Stomach (tissue), 4 donors: ENCODE data around the gene DNAJB9.

Experiments used
- POLR2A ChIP-seq, 4 donors: fragments of 450-650 bp; IDR thresholded peaks; one replicate each; pipeline ENCODE4 v1.6.1; 2016; ENCODE audit warnings: antibody characterized with exemption in 4 of 4, control low read depth in 2 of 4, mild to moderate bottlenecking in 1 of 4, moderate library complexity in 1 of 4
- TF ChIP-seq, protein P1 (sequence below), 7 experiments: fragments of 450-650 bp in 4 of 7; fragments of 200-600 bp in 3 of 7; sonication (generic) in 3 of 7; IDR thresholded peaks; one replicate each; pipeline ENCODE4 v1.5.1; 2016 to 2019; ENCODE audit warnings: antibody characterized with exemption in 7 of 7, control low read depth in 2 of 7, mild to moderate bottlenecking in 1 of 7

DNA sequence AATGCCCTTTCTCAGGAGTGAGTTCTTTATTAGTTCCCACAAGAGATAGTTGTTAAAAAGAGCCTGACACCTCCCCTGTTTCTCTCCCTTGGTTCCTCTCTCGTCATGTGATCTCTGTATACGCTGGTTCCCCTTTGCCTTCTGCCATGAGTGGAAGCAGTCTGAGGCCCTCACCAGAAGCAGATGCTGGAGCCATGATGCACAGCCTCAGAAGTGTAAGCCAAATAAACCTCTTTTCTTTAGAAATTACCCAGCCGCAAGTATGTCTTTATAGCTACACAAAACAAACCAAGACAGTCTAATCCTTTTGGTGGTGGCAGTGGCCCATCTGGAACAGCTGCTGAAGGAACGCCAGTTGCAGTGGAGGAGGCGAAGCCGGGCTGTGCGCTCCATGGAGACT, 9.3 kb downstream of the DNAJB9 start:
- no peak for TF ChIP-seq POLR2A (IDR thresholded peaks at IDR 0.05)
- TF ChIP-seq, protein P1, sequence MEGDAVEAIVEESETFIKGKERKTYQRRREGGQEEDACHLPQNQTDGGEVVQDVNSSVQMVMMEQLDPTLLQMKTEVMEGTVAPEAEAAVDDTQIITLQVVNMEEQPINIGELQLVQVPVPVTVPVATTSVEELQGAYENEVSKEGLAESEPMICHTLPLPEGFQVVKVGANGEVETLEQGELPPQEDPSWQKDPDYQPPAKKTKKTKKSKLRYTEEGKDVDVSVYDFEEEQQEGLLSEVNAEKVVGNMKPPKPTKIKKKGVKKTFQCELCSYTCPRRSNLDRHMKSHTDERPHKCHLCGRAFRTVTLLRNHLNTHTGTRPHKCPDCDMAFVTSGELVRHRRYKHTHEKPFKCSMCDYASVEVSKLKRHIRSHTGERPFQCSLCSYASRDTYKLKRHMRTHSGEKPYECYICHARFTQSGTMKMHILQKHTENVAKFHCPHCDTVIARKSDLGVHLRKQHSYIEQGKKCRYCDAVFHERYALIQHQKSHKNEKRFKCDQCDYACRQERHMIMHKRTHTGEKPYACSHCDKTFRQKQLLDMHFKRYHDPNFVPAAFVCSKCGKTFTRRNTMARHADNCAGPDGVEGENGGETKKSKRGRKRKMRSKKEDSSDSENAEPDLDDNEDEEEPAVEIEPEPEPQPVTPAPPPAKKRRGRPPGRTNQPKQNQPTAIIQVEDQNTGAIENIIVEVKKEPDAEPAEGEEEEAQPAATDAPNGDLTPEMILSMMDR (IDR thresholded peaks at IDR 0.05): no peak
